Hippocampal formation (tissue), 2 donors: Measurements from ENCODE around the gene REC114.
A peak's percentile ranks its signal among the peaks of the same experiment; 100 is the strongest.
"Not testable (repeated sequence)": the region's sequence is repeated elsewhere in the genome, so short reads cannot be mapped to it uniquely, and the experiment has no call there.

Experiments
- DNase-seq, 2 donors: peaks; one replicate each; lab custom pipeline; 2025; lab: John Stamatoyannopoulos, UW

The REC114 gene

DNA sequence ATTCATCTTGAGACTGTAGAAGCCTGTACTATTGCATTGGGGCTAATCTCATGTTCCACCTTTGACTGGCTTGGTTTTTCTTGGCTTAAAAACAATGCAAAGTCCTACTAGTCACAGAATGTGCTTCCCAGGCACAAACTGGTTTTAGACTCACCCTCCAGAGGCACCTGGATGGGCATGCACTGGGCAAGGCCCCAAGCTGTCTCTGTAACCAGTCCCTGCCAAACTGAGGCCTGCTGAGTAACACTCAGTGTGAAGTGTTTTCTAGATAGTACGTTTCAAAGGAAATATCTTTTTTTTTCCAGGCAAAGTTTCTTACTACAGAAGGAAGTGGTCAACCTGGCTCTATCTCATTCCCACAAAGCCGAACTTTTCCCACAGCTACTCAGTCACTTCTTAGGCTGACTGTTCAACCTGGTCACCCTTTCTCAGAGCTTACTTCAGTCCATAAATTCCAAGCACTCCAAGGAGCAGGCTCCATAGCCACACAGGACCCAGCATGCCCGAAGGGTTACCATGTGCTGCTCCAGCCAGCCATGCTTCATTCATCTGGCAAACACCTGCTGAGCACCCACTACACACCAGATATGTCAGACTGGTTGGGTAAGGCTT lies 132.8 kb downstream of the REC114 start:
- no peak for DNase-seq

DNA sequence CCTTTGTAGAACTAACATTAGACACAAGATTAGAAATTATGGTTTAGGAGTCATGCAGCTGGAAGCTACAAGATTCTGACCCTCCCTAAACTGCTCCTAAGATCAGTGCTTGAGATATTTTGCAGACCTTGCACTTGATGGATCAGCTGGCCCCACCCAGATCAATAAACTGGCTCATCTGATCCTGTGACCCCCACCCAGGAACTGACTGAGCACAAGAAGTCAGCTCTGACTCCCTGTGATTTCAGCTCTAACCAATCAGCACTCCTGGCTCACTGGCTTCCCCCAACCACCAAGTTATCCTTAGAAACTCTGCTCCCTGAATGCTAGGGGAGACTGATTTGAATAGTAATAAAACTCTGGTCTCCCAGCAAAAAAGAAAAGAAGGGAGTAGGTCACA lies 134.6 kb downstream of the REC114 start:
- DNase-seq = not testable (repeated sequence)

- DNase-seq = no peak
These were observed 135.1 kb downstream of the REC114 start for GRCh38 chr15:73578026-73578425.

DNA sequence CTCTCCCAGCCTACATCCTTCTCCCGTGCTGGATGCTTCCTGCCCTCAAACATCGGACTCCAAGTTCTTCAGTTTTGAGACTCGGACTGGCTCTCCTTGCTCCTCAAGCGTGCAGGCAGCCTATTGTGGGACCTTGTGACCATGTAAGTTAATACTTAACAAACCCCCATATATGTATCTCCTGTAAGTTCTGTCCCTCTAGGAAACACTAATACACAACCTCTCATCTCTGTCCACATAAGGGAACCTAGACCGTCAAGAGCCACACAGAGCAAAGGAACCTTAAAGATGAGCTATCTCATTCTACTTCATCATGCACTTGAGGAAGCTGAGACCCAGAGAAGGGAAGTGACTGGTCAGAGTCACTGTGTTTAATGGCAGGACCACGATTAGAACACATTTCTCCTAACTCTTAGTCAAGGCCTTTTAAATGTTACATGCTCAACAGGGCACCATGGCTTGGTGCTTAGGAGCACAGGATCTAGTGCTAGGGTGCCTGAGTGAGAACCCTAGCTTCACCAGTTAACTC lies 140.0 kb downstream of the REC114 start:
- no peak for DNase-seq

- no peak for DNase-seq
These were observed 140.6 kb downstream of the REC114 start for GRCh38 chr15:73583544-73583943.

DNA sequence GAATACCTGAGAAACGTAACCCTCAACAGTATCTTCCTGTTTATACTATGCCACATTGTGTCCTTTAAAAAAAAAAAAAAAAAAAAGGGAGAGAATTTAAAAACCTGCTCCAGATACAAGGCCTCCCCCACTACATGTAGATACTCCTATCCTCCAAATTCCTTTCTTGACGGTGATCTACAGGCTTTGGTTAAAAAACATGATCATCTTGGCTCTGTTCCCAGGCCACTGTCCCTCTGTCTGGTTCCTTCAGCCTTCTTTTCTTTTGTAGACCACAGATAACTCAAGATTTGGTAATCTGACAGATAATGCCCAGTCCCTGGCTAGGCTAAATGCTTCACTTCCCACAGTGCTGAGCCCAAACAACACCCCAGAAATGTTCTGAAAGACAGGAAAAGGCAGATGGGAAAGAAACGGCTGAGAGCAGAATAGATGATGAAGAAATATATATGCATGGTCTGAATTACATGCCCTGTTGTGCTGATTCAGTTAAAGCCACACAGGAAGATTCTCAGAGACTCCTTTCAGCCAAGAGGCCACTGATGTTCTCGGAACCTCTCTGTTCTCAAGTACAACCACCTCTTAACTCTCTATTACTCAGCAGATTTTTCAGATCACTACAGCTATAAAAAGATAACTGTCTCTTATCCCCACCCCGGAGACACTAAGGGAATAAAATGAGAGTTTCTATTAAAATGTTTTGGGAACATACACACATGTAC lies 141.9 kb downstream of the REC114 start:
- DNase-seq = no peak

GRCh38 chr15:73585871-73586654 lies 143.1 kb downstream of the REC114 start:
- no peak for DNase-seq

- no peak for DNase-seq
These were observed 146.8 kb downstream of the REC114 start for GRCh38 chr15:73589766-73590165.

GRCh38 chr15:73590263-73590662 lies 147.3 kb downstream of the REC114 start:
- no peak for DNase-seq

- no peak for DNase-seq
These were observed 150.5 kb downstream of the REC114 start for GRCh38 chr15:73593304-73594074.

GRCh38 chr15:73594109-73594508 lies 151.1 kb downstream of the REC114 start:
- no peak for DNase-seq

DNA sequence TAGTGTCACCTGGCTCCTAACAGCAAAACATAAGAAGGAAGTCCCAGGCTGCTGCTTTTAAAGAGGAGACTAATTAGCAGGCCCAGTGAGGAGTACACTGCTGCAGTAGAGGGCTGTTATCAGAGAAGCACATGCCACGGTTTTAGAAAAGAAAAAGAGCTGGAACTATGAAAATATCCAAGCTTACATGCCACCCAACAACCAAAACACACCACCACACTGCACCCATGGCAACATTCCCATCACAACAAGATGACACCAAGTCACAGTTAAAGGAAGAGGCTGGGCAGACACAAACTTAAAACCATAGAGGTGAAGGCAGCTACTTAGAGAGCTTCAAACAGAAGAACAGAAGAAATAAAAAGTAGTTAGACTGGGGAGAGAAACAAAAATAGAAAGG lies 153.2 kb downstream of the REC114 start:
- DNase-seq = no peak

- DNase-seq = no peak
These were observed 154.2 kb downstream of the REC114 start for GRCh38 chr15:73597036-73597638.

DNA sequence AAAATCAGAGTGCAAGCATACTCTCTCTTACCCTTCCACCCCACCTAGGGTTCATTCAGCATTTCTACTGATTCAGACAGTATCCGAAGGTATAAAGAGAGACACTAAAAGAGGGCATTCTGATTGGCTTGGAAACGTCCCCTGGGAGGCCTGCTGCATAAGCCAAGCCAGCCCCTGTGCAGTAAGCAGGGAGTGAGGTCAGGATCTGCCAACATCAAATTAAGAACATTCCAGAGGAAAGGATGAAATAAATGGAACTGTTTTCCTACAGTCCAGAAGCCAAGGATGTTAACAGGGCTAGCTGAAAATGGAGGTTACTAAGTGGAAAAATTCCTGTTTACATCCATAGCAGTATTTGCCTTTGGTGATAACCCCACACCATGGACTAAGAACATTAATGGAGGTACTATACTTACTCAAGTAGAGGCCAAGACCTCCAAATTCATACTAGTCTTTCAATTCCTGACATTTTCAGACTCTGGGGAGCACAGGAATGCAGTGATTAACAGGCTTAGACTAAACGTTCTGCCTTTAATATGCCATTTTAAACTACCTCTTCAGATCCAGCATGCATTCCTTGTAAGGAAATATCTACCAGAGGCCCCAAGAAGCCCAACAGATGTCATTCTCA lies 155.7 kb downstream of the REC114 start:
- DNase-seq = no peak

DNA sequence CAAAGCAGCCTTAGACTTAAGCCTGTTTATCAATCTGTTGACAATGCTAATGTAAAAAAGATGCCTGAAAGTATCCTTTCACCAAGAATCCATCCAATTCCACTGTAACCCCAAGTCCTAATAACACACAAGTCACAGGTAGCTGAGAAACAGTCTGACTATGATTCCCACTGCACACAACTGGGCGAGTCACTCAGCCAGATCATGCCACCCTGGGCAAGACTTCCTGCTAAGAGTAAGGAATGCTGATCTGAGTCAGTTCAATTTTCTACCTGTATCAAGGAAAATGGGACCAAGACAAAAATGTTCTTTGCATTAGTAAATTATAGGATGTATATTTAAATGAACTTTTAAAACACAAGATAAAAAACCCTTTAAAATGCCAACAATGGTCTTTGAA lies 157.0 kb downstream of the REC114 start:
- no peak for DNase-seq

DNA sequence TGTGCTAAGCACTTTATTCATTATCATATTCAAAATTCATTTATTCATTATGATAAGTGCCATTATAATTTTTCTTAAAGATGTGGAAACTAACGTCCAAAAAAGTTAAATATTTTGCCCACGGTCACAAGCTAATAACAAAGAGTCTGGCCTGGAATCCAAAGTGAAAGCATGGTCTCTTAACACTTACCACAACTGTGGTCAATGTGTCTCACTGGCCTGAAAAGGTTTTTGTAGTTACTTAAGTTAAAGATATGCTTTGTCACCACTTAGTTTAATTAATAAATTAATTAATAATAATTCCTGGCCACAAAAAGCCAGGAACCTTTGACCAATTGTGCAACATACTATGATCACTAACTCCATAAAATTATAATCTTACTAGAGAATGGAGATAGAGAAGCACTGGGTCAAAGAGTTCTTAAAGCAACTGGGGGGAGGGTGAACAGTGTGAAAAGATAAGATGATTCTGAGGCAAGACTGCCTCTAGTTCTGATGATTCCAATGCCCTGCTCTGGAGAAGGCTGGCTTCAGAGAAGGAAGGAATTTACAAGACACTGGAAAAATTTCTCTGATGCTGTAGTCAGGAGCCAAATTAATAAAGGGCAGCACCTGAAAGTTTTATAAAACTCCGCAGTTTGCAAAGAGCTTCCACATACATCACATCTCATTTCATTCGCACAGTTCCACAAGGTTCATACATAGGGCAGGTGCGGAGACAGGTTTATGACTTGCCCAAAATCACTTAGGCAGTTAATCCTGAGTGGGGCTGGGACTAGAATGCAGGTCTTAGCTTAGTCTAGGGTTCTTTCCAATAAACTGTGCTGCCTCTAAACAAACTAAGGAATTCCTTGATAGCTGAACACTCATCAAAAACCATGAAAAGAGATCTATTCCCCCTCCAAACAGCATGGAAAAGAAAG lies 157.7 kb downstream of the REC114 start:
- no peak for DNase-seq

- peak; percentile 9 to 53 for DNase-seq
These were observed 158.8 kb downstream of the REC114 start for GRCh38 chr15:73601451-73602445.

- DNase-seq = no peak
These were observed 159.5 kb downstream of the REC114 start for GRCh38 chr15:73602446-73602843.

- DNase-seq = no peak
These were observed 160.0 kb downstream of the REC114 start for GRCh38 chr15:73602992-73603391.
